GM21526 (cell line): ENCODE measurements around the gene ANP32B.

Source experiments
- ATAC-seq: cut with Tn5 transposase; IDR thresholded peaks from one replicate; pipeline ENCODE4 v1.9.1; 2021; ENCODE audit warnings: moderate library complexity; ENCODE audit not compliant: unreplicated experiment, low FRiP score

ANP32B gene

DNA sequence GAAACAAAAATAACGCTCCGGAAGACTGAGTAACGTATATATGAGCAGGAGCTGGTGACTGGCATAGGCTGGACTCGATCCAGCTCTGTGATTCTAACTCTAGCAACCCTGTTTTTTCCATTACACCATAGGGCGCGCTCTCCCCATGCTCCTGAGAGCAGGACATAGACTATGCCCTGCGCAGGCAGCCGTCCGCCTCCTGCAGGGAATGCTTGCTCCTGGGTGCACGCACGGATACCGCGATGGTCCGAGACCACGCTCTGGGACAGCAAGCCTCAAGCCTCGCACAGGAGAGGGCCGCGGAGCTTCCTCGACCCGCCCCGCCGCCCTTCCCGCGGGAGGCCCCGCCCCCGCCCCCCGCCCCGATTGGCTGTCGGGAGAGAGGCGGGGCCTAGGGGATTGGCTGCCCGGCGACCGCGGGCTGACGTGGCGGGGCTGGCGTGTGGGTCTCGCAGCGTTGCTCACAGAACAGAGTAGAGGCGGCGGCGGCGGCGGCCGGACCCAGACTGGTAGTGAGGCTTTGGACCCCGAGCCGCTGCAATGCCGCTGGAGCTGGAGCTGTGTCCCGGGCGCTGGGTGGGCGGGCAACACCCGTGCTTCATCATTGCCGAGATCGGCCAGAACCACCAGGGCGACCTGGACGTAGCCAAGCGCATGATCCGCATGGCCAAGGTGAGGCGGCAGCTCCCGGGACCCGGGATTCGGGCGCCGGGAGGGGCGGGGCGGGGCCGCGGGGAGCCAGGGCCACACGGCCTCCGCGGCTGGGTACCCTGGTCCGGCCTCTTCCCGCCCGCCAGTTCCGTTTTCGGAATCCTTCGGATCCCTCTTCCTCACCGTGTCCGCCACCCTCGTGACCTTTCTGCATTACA lies 73.4 kb downstream of the ANP32B start, which contains the start of gene NANS:
NANS (plus strand) TSS at position 464 of the 869 bp plus-strand sequence; CDS start at position 541, 77 bp downstream.
- peak; percentile 93 for ATAC-seq

- no peak for ATAC-seq
These were observed 74.1 kb downstream of the ANP32B start for GRCh38 chr9:98057138-98057799.

- ATAC-seq, result no peak
These were observed 79.0 kb downstream of the ANP32B start for GRCh38 chr9:98062161-98062560.

DNA sequence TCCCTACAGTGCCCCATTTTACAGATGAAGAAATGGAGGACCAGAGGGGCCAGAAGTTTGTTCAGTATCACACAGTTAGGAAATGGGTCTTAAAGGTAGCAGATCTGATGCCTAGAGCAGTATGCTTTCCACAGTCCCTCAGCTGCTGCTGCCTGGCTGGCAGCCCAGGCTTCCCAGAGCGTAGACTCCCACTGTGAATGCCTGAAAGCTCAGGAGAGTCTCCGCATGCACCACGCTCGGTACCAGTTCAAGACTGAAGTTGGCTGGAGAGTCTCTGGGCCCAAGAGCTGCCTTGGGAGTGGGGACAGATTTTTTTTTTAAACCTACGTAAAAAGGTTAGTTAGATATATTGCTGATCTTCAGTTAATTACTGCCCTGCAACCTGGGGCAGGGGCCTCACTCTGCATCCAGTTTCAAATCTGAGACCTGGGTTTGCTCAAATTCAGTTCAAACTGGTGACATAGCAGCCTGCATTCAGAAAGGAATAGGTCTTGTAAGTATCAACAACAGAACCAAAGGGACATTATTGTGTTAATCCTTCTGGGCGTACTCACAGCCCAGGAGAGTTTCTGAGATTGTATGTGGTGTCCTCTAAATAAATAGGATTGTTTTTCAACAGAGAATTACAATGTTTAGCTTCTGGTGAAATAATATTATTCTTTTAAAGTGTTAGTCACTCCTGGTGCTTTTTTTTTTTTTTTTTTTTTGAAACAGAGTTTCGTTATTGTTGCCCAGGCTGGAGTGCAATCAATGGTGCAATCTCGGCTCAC lies 81.7 kb downstream of the ANP32B start:
- ATAC-seq, result no peak
